Measurements from ENCODE around the gene PTPA.

GRCh38 chr9:129104051-129104450 lies 7.2 kb upstream of the PTPA start:
- TF ChIP-seq CTCF (IDR thresholded peaks at IDR 0.05; ENCODE audit: low read depth, low read length) (no peak), EZH2phosphoT487 (IDR thresholded peaks at IDR 0.05; ENCODE audit: low read depth) (no peak)
